ENCODE results near the gene ITGB5.

DNA sequence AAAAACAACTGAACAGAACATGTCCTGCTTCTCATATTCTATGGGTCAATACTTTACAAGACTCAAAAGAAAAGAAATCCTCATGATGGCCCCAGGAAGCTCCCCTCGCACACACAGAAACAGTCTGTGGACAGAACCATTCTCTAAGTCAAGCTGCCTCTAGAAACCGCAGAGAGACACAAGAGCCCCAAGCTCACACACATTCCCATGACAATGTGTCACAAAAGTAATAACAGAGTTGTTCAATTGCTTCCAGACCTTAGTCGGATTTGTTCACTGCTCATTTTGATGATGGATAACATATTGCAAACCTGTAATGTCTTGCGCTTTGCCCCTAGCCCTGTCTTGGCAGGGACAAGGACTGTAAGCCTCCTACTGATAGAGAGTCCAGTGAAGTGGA lies 96.0 kb downstream of the ITGB5 start:
- TF ChIP-seq, protein P1, sequence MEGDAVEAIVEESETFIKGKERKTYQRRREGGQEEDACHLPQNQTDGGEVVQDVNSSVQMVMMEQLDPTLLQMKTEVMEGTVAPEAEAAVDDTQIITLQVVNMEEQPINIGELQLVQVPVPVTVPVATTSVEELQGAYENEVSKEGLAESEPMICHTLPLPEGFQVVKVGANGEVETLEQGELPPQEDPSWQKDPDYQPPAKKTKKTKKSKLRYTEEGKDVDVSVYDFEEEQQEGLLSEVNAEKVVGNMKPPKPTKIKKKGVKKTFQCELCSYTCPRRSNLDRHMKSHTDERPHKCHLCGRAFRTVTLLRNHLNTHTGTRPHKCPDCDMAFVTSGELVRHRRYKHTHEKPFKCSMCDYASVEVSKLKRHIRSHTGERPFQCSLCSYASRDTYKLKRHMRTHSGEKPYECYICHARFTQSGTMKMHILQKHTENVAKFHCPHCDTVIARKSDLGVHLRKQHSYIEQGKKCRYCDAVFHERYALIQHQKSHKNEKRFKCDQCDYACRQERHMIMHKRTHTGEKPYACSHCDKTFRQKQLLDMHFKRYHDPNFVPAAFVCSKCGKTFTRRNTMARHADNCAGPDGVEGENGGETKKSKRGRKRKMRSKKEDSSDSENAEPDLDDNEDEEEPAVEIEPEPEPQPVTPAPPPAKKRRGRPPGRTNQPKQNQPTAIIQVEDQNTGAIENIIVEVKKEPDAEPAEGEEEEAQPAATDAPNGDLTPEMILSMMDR (IDR thresholded peaks at IDR 0.05; ENCODE audit: low read depth, low read length): no peak
- no peak for TF ChIP-seq POLR2A (IDR thresholded peaks at IDR 0.05; ENCODE audit: extremely low read depth, insufficient read length)
